Measurements from ENCODE around the gene RHBDD2. TPM values are rescaled to one million over a fixed set of nuclear protein-coding genes. Genes with fewer than 3 reads are reported as not detected.

RHBDD2 gene
- total and polyA plus RNA-seq, 9 of the 15 experiments (the other 6 are each of a cell fraction or from before 2014, with no cell fraction given) = 3.3 to 36.7 (median 17.9) TPM

GRCh38 chr7:75937958-75938786 is 59.3 kb downstream of the RHBDD2 start (continued):
- TF ChIP-seq NFE2L1 (tag; IDR thresholded peaks at IDR 0.05; ENCODE audit: borderline replicate concordance, low read depth) (peak; percentile 99), CEBPZ (IDR thresholded peaks at IDR 0.05; ENCODE audit: borderline replicate concordance, low read depth, low read length) (no peak), PATZ1 (CRISPR knock-in tag; IDR thresholded peaks at IDR 0.05; ENCODE audit: borderline replicate concordance) (no peak), TAF9B (IDR thresholded peaks at IDR 0.05; ENCODE audit: partially characterized antibody) (peak; percentile 99), VEZF1 (CRISPR knock-in tag; IDR thresholded peaks at IDR 0.05) (peak; percentile 74), RB1 (IDR thresholded peaks at IDR 0.05; ENCODE audit: low read depth) (peak; percentile 55; the same call in 1 of the 2 replicates), SIX5 (IDR thresholded peaks at IDR 0.05; ENCODE audit: borderline replicate concordance in 1 of 2, insufficient read depth in 1 of 2, low read depth in 1 of 2, low read length in 2 of 2) (no peak), PBX2 (CRISPR knock-in tag; IDR thresholded peaks at IDR 0.05; ENCODE audit: low read depth) (no peak), PBX2 (tag; conservative IDR thresholded peaks at IDR 0.05; ENCODE audit: low read depth) (no peak), E4F1 (CRISPR knock-in tag; IDR thresholded peaks at IDR 0.05; ENCODE audit: borderline replicate concordance) (peak; percentile 29; the same call in 1 of the 2 replicates), NCOA1 (IDR thresholded peaks at IDR 0.05; ENCODE audit: low read depth) (peak; percentile 83; the same call in 1 of the 2 replicates)

All from K562 (cell line).